HG02798 (cell line): ENCODE results near the gene GGT7.
A peak's percentile ranks its signal among the peaks of the same experiment; 100 is the strongest.
"Not testable (repeated sequence)": the region's sequence is repeated elsewhere in the genome, so short reads cannot be mapped to it uniquely, and the experiment has no call there.

Experiments used
- ATAC-seq: cut with Tn5 transposase; IDR thresholded peaks from one replicate; pipeline ENCODE4 v1.9.1; 2021; ENCODE audit warnings: mild to moderate bottlenecking; ENCODE audit not compliant: unreplicated experiment, poor library complexity

Gene GGT7, protein sequence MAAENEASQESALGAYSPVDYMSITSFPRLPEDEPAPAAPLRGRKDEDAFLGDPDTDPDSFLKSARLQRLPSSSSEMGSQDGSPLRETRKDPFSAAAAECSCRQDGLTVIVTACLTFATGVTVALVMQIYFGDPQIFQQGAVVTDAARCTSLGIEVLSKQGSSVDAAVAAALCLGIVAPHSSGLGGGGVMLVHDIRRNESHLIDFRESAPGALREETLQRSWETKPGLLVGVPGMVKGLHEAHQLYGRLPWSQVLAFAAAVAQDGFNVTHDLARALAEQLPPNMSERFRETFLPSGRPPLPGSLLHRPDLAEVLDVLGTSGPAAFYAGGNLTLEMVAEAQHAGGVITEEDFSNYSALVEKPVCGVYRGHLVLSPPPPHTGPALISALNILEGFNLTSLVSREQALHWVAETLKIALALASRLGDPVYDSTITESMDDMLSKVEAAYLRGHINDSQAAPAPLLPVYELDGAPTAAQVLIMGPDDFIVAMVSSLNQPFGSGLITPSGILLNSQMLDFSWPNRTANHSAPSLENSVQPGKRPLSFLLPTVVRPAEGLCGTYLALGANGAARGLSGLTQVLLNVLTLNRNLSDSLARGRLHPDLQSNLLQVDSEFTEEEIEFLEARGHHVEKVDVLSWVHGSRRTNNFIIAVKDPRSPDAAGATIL

DNA sequence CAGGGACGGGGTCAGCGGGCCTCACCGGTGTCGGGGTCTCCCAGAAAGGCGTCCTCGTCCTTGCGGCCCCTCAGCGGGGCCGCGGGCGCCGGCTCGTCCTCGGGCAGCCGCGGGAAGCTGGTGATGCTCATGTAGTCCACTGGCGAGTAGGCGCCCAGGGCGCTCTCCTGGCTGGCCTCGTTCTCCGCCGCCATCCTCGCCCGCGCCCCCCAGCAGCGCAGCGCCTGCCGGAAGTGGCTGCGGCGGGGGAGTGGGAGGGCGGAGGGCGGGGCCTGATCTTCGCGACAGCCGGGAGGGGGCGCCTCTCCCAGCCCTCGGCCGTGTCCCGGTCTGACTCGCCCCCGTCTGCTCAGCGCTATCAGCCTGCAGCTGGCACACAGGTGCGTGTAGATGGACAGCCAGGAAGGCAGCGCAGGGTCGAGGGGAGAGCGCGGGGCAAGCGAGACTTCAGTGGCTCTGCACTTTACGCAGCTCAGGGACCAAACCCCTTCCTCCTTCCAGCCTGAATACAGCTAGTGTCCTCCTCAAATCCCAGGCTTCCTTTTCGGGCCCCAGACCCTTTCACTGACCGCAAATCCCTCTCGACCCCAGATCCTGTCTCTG is at the start of gene GGT7:
TSS of gene GGT7 (minus strand) at position 235 of the 603 bp plus-strand sequence. CDS start at position 194, 41 bp downstream.
- ATAC-seq, result peak; percentile 57

DNA sequence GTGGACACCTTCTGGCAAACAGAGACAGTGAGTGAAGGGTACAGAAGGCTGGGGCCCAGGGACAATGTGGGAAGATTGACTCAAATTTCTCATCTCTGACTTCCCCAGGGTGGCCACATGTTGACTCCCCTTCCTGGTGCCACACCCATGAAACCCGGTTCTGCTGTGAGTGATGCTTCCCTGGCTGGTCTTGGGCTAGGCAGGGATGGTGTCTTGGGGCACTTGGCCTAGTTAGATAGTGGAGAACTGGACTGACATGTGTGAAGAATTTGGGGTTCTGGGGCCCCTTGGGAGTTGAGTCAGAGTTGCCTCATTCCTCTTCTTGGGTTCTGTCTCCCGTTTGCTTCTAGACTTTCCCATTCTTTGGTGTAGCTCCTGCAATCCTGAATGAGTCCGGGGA is 48.8 kb upstream of the GGT7 start:
- ATAC-seq, result no peak

DNA sequence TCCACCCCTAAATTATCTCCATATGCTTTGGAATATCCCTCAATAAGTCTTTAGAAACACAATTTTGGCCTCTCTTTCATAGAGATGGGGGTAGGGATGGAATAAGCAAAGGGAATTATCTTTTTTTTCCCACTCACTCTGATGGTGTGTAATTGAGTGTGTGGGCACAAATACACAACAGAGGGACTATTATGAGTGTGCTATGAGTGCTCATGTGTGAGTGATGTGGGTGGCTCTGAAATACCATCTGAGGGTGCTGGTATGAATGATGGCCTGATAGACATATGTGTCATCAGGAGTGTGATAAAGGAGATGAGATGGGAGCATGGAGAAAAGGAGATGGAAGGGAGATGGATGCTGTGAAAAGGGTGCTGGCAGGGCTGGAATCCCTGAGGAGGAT is 47.4 kb upstream of the GGT7 start:
- no peak for ATAC-seq

DNA sequence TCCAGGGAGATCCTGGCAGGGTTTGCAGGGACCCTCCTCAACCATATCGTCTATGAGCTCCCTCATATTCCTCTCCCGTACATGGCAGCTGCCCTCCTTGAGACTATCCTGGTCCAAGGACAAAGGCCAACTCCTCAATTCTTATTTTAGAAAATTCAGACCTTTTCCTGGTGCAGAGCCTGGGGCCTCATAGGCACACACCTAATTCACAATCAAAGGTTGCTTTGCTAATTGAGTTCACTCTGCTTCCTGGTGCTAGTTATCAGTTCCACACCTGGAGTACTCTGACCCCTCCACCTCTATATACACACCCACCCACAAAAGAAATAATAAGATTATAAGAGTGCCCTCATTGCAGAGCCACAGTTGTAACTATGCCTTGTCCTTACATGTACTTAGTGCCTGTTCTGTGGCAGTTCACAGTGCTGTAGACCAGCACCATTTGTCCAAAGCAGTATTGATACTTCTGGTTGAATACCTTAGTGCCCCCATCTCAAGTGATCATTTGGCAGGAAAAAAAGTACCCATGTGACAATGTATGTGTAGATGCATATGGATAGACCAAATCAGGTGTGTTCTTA is 44.2 kb upstream of the GGT7 start:
- ATAC-seq, result no peak

DNA sequence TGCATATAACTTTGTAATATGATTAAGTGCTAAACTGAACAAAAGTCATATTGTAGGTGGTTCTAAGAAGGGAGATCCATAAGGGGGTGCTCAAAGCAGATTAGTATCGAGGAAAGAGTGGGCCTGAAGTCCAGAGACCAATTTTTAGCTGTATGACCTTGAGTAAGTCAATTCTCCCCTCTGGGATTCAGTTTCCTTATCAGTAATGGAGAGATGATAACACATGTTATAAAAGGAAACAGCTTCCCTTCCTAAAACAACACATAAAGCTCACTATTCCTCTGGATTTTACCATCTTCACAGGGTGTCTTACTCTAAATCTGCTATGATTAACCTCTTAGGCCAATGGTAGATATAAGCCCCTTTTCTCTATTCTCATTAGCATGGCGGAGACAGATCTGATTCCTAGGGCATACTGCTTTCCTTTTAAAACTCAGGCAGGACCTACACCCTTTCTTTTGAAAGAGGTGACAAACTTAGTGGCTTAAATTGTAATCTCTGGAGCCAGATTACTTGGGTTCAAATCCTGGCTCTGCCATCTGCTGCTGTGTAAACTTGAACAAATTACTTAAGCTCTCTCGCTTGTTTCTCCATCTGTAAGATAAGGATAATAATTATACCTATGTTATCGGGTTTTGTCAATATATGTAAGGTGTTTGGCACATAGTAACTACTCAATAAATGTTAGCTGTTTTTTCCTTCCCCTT is 43.2 kb upstream of the GGT7 start:
- no peak for ATAC-seq

DNA sequence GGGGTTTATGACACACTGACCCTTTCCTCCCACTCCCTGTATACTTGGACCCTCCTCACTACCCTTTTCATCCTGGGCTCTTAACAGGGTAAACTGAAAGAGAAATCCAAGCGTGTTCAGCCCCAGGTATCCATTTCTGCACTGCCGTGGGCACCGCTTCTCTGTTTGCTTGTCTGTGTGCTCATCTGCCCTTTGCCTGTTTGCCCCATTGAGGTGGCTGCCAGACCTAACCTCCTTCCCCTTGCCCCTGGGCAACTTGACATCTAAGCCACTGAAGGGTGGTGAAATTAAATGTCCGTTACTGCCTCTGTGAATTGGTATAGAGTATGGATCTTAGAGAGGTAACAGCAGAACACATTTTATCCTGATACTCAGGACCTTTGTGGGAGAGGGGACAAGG is 42.5 kb upstream of the GGT7 start:
- no peak for ATAC-seq

DNA sequence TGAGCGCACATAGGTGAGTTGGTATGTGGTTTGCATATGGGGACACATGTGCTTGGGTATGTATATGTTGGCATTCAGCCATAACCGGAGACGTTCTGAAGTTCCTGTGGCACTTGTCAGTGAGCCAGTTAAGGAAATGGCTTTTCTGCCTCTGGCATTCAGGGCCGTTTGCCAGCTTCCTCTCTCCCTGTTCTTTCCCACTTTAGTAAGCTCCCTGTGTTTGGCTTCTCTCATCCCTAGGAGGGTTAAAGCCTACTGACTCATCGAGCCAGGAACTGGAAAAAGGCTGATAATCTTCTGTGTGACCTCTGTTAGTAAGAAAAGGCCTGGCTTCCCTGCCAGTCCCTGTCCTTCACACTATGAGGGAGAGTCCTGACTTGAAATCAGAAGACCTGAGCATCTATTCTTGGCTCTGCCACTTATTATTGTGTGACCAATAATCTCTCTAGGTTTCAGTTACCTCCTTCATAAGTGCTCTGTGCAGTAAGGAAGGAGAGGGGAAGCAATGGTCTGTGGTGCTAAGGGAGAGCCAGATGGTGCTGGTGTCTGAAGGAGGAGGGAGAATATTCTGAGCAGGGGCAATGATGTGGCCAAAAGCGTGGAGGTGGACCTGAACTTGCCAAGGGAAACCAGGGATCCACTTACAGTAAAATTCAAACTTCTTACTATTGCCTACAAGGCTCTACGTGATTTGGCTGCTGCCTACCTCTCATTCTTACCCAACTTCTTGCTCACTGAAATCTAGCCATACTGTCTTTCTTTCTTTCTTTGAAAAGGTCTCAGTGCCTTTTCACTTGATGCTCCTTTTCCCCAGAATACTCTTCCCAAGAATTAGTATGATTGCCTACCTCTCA is 35.2 kb upstream of the GGT7 start:
- no peak for ATAC-seq

DNA sequence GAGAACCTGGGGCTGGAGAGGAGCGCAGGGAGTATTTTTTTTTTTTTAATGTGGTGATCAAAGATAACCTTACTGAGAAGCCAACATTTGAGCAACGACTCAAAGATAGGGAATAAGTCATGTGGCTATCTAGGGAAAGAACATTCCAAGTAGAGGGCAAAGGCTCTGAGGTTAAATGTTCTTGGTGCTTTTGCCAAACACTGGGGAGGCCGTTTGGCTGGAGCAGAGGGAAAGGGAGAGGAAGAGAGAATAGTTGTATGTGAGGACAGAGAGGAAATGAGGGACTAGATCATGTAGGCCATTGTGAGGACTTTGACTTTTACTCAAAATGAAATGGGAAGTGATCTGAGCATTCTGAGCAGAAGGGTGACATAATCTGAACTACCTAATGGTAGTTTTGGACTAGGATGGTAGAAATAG is 31.6 kb upstream of the GGT7 start:
- ATAC-seq, result no peak

DNA sequence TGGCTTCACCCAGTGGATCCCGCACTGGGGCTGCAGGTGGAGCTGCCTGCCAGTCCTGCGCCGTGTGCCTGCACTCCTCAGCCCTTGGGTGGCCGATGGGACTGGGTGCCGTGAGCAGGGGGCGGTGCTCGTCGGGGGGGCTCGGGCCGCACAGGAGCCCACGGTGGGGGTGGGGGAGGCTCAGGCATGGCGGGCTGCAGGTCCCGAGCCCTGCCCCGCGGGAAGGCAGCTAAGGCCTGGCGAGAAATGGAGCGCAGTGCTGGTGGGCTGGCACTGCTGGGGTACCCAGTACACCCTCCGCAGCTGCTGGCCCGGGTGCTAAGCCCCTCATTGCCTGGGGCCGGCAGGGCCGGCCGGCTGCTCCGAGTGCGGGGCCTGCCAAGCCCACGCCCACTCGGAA is 26.1 kb upstream of the GGT7 start:
- not testable (repeated sequence) for ATAC-seq

DNA sequence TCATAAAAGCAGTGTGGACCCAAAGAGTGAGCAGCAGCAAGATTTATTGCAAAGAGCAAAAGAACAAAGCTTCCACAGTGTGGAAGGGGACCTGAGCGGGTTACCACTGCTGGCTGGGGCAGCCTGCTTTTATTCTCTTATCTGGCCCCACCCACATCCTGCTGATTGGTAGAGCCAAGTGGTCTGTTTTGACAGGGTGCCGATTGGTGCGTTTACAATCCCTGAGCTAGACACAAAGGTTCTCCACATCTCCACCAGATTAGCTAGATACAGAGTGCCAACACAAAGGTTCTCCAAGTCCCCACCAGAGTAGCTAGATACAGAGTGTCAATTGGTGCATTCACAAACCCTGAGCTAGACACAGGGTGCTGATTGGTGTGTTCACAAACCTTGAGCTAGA is 25.5 kb upstream of the GGT7 start:
- ATAC-seq, result not testable (repeated sequence)

DNA sequence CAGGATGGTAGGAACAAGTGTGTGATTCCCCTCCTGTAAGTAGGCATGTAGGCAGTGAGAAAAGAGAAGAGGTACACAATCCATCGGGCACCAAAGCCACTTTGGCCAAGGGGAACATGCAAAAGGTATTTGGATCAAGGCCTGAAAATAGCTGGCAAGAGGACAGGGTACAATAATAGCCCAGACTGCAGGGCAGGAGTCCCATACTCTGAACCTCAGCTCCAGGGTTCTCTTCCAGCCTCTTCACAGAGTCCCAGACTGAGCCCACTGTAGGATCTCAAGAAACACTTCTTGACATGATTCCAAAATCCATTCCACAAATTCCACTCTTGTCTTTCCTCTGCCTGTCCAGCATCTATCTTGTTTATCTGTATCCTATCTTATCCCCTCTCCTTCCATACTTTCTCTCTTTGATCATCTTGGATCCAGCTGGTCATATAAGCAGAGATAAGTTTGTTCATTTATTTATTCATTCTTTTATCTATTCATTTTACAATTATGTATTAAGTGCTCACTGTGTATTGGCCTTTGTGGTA is 23.5 kb upstream of the GGT7 start:
- ATAC-seq, result no peak

DNA sequence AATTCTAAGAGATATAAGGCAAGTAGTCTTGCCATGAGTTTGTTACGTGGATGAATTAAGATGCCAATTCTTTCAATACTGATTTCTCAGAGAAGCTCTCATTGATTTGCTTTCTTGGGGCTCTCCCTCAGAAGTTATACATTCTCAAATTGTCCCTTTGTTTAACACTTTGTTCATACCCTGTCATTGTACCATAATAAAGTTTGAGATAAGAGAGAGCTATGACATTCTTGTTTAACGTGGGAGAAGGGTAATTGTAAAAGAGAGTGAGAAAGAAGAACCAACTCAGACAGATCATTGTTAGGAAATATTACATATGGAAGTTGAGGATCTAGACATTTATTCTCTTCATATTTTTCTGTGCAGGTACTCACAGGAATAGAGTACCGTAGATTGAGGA is 22.8 kb upstream of the GGT7 start:
- no peak for ATAC-seq

DNA sequence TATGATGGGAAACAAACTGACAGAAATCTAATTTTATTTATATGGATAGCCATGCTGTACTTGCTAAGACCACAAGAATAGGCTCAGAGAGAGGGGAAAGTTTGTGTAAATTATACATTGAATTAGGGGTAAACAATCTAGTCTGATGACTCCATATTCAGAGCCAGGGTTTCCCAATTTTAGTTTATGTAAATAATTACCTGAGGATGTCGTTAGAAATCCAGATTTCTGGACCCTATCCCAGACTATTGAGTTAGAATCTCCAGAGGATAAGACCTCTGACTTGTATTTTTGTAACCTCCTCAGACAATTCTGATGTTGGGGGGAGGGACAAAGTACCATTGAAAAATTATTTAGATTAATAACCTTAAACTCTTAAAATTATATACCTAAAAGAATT is 22.1 kb upstream of the GGT7 start:
- no peak for ATAC-seq

DNA sequence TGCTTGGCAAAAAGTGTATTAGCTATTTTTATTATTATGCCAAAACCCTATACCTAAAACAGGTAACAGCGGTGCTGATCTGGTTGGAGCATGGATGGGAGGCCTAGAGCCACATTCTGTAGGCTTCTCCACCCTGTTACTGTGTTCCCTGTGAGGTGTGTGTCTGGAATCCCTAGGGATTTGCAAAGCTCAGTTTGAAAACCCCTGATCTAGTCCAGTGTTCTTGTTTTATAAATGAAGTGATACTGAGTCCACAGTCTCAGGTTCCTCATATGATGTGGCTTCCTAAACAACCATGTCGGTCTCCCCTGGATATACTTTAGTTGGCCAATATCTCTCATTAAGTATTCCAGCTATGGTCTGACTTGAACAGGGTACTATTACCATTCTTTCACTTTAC is 20.0 kb upstream of the GGT7 start:
- no peak for ATAC-seq

DNA sequence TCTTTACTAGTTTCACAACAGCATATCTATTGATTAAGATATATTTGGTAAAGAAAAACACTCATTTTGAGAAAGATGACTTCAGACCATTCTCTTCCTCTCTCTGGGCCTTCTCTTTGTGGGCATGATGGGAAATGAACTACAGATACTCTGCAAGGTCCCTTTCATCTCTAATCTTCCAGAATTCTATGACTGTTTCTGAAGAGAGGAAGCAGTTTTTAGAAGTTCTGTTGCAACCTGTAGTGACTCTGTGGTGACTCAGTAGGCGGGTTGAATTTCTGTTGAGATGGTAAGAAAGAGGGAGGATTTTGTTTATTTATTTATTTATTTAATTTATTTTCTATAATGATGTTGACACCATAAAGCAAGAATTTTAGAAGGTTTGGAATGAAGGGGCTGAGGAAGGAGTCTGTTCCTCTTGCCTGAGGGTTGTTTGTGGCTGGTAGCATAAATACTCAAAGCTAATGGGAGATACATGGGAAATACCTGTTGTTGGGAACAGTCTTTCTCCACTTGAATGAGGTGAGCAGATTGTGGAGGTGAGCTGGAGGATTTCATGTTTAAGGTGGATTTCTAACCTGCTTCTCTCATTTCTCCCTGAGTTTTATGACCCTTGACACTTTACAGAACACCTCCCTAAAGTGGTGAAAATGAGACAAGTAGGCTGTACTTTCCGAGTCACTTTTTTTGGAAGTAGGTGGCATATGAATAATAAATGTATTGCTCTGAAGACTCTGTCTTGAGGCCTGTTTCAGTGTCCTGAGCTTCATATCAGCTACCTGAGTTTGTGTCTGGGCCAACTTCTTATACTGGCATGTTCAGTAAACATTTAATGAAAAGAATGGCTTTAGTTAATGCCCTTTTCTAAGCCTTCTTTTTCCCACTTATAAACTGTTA is 18.8 kb upstream of the GGT7 start:
- no peak for ATAC-seq

DNA sequence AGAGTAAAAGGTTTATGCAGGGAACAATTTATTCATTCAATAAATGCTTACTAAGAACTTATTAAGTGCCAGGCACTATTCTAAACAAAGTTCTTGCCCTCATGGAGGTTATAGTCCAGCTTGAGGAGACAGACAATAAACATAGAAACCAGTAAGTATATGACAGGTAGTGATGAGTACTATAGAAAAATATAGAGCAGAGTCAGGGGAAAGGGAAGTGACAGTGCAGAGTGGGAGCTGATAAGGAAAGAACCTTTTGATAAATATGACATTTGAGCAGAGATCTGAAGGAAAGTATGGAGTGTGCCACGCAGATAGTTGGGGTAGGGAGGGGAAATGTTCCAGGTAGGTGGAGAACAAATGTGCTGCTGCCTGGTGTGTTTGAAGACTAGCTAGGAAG is 15.8 kb upstream of the GGT7 start:
- no peak for ATAC-seq

DNA sequence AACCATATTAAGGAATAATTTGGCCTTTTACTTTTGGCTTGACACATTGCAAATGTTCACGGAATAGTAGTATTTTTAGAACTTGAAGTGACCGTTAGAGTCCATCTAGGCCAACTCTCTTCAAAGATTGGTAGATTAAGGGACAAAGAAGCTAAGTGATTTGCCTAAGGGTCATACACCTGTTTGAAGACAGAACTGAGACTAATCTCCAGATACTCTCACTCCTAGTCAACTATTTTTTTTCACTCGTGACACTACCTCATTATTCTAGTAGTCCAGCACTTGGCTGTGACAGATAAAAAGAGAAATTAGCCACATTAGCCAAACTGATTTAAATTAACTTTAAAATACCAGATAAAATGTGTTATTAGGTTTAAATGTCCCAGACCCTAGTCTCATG is 14.4 kb upstream of the GGT7 start:
- ATAC-seq, result no peak

DNA sequence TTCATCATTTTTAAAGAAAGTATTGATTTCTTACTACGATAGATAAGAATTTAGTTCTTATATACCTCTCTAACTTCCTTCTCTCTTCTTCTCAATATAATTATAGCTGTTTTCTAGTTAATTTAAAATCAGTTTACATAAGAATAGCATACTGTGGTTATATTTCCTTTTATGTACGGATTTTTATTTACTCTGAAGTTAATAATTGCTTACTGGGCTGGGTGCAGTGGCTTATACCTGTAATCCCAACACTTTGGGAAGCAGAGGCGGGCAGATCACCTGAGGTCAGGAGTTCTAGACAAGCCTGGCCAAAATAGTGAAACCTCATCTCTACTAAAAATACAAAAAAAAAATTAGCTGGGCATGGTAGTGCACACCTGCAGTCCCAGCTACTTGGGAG is 13.5 kb upstream of the GGT7 start:
- ATAC-seq, result no peak
